Parathyroid adenoma (tissue), 2 donors: ENCODE results near the gene TRIM45.

Source experiments
- H2AFZ ChIP-seq: fragments of 300-600 bp; sonication (generic); one replicate; pipeline ENCODE4 v1.7.0; 2017; ENCODE audit warnings: antibody characterized with exemption, mild to moderate bottlenecking
- H3K27ac ChIP-seq: fragments of 300-600 bp; sonication (generic); one replicate; pipeline ENCODE4 v1.7.0; 2017
- H3K27me3 ChIP-seq: fragments of 300-600 bp; sonication (generic); one replicate; pipeline ENCODE4 v1.7.0; 2017; ENCODE audit warnings: low read length; ENCODE audit not compliant: control insufficient read depth, insufficient read depth
- H3K36me3 ChIP-seq: fragments of 300-600 bp; sonication (generic); one replicate; pipeline ENCODE4 v1.7.0; 2017; ENCODE audit warnings: low read length; ENCODE audit not compliant: control insufficient read depth, insufficient read depth
- H3K4me1 ChIP-seq: fragments of 300-600 bp; sonication (generic); one replicate; pipeline ENCODE4 v1.7.0; 2017; ENCODE audit warnings: control low read depth
- H3K4me2 ChIP-seq: fragments of 300-600 bp; sonication (generic); one replicate; pipeline ENCODE4 v1.7.0; 2017; ENCODE audit warnings: low read length
- H3K4me3 ChIP-seq: fragments of 300-600 bp; sonication (generic); one replicate; pipeline ENCODE4 v1.7.0; 2017; ENCODE audit warnings: low read depth, low read length
- H3K79me2 ChIP-seq: fragments of 300-600 bp; sonication (generic); one replicate; pipeline ENCODE4 v1.7.0; 2017; ENCODE audit warnings: control low read depth
- H3K9ac ChIP-seq: fragments of 300-600 bp; sonication (generic); one replicate; pipeline ENCODE4 v1.7.0; 2017; ENCODE audit warnings: mild to moderate bottlenecking
- H3K9me3 ChIP-seq: fragments of 300-600 bp; sonication (generic); one replicate; pipeline ENCODE4 v1.7.0; 2017; ENCODE audit warnings: low read length; ENCODE audit not compliant: control insufficient read depth
- CTCF ChIP-seq: fragments of 300-600 bp; sonication (generic); IDR thresholded peaks from one replicate; pipeline ENCODE4 v1.7.0; 2017; ENCODE audit warnings: antibody characterized with exemption, mild to moderate bottlenecking
- donor health status: primary hyperparathyroidism.

TRIM45 gene

GRCh38 chr1:117147856-117148588, 26.5 kb upstream of the TRIM45 start:
- H3K9me3 ChIP-seq = no peaks in the 10 kb centered on the region
- H3K4me3 ChIP-seq = no peak overlapping the region
- no peak for TF ChIP-seq CTCF
- no peak overlapping the region for H3K4me2 ChIP-seq
- H3K36me3 ChIP-seq = no peaks in the 10 kb centered on the region
- peaks cover 2% of the 10 kb centered on the region for H3K4me1 ChIP-seq
- H3K27ac ChIP-seq = no peak overlapping the region
- H3K9ac ChIP-seq = no peak overlapping the region
- H2AFZ ChIP-seq = no peak overlapping the region
- H3K27me3 ChIP-seq = no peaks in the 10 kb centered on the region
- H3K79me2 ChIP-seq = no peaks in the 10 kb centered on the region

GRCh38 chr1:117147341-117147831, 25.8 kb upstream of the TRIM45 start:
- Histone ChIP-seq H3K4me3 (no peak overlapping the region), H3K27ac (no peak overlapping the region), H3K4me2 (no peak overlapping the region), H3K36me3 (no peaks in the 10 kb centered on the region), H3K79me2 (no peaks in the 10 kb centered on the region), H3K9me3 (no peaks in the 10 kb centered on the region), H3K27me3 (no peaks in the 10 kb centered on the region), H2AFZ (no peak overlapping the region), H3K9ac (no peak overlapping the region), H3K4me1 (peaks cover 2% of the 10 kb centered on the region)
- TF ChIP-seq CTCF = no peak

- peaks cover 2% of the 10 kb centered on the region for H3K4me1 ChIP-seq
- peak overlapping the region; percentile 22 for H2AFZ ChIP-seq
- H3K36me3 ChIP-seq = no peaks in the 10 kb centered on the region
- TF ChIP-seq CTCF = no peak
- H3K27me3 ChIP-seq = no peaks in the 10 kb centered on the region
- no peak overlapping the region for H3K9ac ChIP-seq
- H3K79me2 ChIP-seq = no peaks in the 10 kb centered on the region
- H3K4me3 ChIP-seq = no peak overlapping the region
- no peaks in the 10 kb centered on the region for H3K9me3 ChIP-seq
- no peak overlapping the region for H3K4me2 ChIP-seq
- H3K27ac ChIP-seq = no peak overlapping the region
These were observed 25.2 kb upstream of the TRIM45 start for GRCh38 chr1:117146575-117147340.

GRCh38 chr1:117146072-117146471, 24.5 kb upstream of the TRIM45 start:
- H2AFZ ChIP-seq = no peak overlapping the region
- no peak overlapping the region for H3K9ac ChIP-seq
- H3K27me3 ChIP-seq = no peaks in the 10 kb centered on the region
- H3K36me3 ChIP-seq = no peaks in the 10 kb centered on the region
- H3K4me3 ChIP-seq = no peak overlapping the region
- no peak overlapping the region for H3K27ac ChIP-seq
- H3K79me2 ChIP-seq = no peaks in the 10 kb centered on the region
- no peak for TF ChIP-seq CTCF
- peaks cover 2% of the 10 kb centered on the region for H3K4me1 ChIP-seq
- H3K4me2 ChIP-seq = no peak overlapping the region
- H3K9me3 ChIP-seq = no peaks in the 10 kb centered on the region
